ENCODE measurements around the gene KSR1.

DNA sequence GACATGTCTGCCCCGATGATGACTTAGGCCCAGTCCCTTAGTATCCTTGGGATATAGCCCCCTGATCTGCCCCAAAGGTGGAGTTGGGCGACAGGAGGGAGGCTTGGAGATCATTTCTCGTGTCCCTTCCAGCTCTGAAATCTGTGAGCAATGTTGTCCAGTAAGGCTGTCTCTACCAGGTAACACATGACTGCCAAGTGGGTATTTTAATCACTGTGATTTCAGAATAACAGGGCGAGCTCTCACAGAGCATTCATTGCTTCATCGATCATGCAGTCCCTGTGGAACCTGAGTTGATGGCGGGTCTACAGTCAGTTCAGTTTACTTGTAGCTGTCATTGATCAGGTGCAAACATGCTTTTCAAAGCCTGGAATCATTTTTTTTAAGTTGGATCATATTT, 39.2 kb downstream of the KSR1 start:
- TF ChIP-seq POLR2AphosphoS5 (IDR thresholded peaks at IDR 0.05; ENCODE audit: borderline replicate concordance, low read depth, low read length) (no peak), EZH2 (IDR thresholded peaks at IDR 0.05) (no peak)
